ENCODE measurements around the gene BCAS3.
"Not testable (repeated sequence)": the region's sequence is repeated elsewhere in the genome, so short reads cannot be mapped to it uniquely, and the experiment has no call there.

BCAS3 gene

DNA sequence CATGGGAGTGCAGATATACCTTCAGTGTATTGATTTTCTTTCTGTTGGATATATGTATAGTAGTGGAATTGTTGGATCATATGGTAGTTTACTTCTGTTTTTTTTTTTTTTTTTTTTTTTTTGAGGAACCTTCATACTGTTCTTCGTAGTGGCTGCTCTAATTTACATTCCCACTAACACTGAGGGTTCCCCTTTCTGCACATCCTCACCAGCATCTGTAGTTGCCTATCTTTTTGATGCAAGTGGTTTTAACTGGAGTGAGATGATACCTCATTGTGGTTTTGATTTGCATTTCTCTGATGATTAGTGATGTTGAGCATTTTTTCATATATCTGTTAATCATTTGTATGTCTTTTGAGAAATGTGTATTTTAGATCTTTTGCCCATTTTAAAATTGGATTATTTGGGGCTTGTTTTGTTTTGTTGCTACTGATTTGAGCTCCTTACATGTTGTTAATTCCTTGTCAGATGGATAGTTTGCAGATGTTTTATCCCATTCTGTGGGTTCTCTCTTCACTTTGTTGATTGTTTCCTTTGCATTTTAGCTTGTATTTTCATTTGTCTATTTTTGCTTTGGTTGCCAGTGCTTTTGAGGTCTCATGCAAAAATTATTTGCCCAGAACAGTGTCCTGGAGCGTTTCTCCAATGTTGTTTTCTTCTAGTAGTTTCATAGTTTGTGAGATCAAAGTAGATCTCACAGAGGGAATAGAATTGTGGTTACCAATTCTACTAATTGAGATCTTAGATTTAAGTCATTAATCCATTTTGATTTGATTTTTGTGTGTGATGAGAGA is 25.0 kb upstream of the BCAS3 start:
- no peak for DNase-seq (ENCODE audit: low read depth)
- TF ChIP-seq, protein P1, sequence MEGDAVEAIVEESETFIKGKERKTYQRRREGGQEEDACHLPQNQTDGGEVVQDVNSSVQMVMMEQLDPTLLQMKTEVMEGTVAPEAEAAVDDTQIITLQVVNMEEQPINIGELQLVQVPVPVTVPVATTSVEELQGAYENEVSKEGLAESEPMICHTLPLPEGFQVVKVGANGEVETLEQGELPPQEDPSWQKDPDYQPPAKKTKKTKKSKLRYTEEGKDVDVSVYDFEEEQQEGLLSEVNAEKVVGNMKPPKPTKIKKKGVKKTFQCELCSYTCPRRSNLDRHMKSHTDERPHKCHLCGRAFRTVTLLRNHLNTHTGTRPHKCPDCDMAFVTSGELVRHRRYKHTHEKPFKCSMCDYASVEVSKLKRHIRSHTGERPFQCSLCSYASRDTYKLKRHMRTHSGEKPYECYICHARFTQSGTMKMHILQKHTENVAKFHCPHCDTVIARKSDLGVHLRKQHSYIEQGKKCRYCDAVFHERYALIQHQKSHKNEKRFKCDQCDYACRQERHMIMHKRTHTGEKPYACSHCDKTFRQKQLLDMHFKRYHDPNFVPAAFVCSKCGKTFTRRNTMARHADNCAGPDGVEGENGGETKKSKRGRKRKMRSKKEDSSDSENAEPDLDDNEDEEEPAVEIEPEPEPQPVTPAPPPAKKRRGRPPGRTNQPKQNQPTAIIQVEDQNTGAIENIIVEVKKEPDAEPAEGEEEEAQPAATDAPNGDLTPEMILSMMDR (IDR thresholded peaks at IDR 0.05; ENCODE audit: insufficient read depth, low read depth, low read length, missing control alignments), result no peak
- no peak overlapping the region for H3K4me3 ChIP-seq (ENCODE audit: low read length)

DNA sequence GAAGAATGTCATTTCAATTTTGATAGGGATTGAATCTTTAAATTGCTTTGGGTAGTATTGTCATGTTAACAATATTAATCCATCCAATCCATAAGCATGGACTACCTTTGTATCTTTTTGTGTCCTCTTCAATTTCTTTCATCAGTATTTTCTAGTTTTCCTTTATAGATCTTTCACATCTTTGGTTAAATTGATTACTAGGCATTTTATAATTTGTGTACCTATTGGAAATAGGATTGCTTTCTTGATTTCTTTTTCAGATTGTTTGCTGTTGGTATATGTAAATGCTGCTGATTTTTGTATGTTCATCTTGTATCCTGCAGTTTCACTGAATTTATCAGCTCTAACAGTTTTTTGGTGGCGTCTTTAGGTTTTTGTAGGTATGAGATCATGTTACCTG is 24.1 kb upstream of the BCAS3 start:
- no peak for DNase-seq (ENCODE audit: low read depth)
- H3K4me3 ChIP-seq (ENCODE audit: low read length), result no peak overlapping the region
- TF ChIP-seq, protein P1 (IDR thresholded peaks at IDR 0.05; ENCODE audit: insufficient read depth, low read depth, low read length, missing control alignments), result no peak

DNA sequence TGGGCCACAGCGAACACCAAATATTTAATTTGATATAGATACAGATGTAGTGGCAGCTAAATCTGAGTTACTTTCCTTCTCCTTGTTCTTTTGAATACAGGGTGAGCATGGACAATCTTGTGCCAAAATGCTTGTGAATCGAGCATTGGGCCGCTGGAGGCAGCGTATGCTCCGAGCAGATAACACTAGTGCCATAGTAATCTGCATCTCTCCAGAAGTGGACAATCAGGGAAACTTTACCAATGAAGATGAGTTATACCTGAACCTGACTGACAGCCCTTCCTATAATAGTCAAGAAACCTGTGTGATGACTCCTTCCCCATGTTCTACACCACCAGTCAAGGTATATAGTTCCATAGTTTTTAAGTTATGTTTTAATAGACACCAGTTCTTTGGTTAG is 21.2 kb upstream of the BCAS3 start:
- no peak for DNase-seq (ENCODE audit: low read depth)
- no peak overlapping the region for H3K4me3 ChIP-seq (ENCODE audit: low read length)
- TF ChIP-seq, protein P1 (IDR thresholded peaks at IDR 0.05; ENCODE audit: insufficient read depth, low read depth, low read length, missing control alignments), result no peak

DNA sequence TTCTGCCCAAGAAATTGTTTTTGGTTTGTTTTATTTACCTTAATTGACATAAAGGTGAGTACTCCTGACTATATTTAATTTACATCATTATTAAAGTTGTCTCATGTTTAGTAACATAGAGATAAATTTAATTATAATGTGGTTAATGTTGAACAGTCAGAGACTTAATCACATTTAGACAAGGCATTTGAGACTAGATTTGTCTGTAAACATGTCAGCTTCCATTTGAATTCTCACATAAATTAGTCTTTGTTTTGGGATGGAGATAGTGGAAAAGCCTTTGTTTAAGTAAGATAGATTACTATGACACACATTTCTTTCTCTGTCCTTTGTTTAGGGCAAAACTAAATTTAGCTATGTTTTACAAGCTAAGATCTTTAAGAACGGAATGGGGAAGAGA is 18.5 kb upstream of the BCAS3 start:
- DNase-seq (ENCODE audit: low read depth), result no peak
- TF ChIP-seq, protein P1 (IDR thresholded peaks at IDR 0.05; ENCODE audit: insufficient read depth, low read depth, low read length, missing control alignments), result no peak
- no peak overlapping the region for H3K4me3 ChIP-seq (ENCODE audit: low read length)

DNA sequence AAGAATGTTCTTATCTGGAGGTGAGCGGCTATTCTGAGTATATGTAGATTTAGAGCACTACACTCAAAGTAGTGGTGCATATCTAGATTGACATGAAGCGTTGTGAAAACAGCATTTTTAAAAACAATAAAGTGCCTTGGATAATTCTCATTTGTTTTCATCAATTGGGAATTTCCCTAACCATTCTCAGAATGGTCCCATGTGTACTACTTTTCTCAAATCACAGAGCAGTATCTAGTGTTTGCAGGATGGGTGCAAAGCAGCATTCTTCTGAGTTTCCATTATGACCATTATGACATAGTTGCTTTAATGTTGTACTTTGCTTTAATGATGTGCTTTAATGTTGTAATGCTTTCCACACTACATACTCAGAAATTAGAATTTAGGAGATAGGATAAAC is 16.2 kb upstream of the BCAS3 start:
- no peak overlapping the region for H3K4me3 ChIP-seq (ENCODE audit: low read length)
- DNase-seq (ENCODE audit: low read depth), result no peak
- TF ChIP-seq, protein P1 (IDR thresholded peaks at IDR 0.05; ENCODE audit: insufficient read depth, low read depth, low read length, missing control alignments), result no peak

DNA sequence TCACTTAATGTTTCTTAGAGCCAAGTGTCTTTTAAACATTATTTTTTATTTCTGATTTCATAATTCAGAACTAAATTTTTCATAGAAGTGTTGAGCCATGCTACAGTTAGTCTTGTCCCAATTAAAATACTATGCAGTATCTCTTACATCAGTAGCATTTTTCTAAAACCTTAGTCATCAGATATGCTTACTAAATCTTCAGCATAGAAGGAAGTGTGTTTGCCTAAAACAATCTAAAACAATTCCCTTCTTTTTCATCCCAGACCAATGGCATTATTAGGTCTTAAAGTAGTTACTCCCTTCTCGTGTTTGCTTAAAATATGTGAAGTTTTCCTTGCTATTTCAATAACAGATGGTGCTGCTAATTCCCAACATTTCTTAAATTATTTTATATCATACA is 13.6 kb upstream of the BCAS3 start:
- no peak for DNase-seq (ENCODE audit: low read depth)
- H3K4me3 ChIP-seq (ENCODE audit: low read length), result no peak overlapping the region
- TF ChIP-seq, protein P1 (IDR thresholded peaks at IDR 0.05; ENCODE audit: insufficient read depth, low read depth, low read length, missing control alignments), result no peak

DNA sequence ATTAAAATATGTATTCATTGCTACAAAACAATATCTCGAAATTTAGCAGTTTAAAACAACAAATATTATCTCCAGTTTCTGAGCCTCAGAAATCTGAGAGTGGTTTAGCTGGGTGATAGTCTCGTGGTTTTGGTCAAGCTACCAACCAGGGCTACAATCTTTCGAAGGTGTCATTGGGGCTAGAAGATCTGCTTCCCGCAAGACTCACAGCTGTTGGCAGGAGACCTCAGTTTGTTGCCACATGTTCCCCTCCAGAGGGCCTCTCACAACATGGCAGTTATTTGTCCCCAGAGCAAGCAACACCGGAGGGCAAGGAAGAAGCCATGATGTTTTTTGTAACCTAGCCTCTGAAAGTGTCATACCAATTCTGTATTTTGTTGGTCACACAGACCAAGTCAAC is 12.0 kb upstream of the BCAS3 start:
- TF ChIP-seq, protein P1 (IDR thresholded peaks at IDR 0.05; ENCODE audit: insufficient read depth, low read depth, low read length, missing control alignments), result no peak
- no peak for DNase-seq (ENCODE audit: low read depth)
- H3K4me3 ChIP-seq (ENCODE audit: low read length), result no peak overlapping the region

DNA sequence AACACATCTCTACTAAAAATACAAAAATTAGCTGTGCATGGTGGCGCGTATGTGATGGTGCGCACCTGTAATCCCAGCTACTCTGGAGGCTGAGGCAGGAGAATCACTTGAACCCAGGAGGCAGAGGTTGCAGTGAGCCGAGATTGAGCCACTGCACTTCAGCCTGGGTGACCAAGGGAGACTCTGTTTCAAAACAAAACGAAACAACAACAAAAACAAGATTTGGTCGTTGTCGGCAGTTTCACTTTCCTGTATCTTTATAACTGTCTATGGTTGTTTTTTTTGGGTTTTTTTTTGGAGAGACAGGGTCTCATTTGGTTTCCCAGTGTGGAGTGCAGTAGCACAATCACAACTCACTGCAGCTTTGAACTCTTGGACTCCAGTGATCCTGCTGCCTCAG is 8.9 kb upstream of the BCAS3 start:
- not testable (repeated sequence) for DNase-seq (ENCODE audit: low read depth); H3K4me3 ChIP-seq (ENCODE audit: low read length)
